Measurements from ENCODE around the gene MYMK. TPM values are rescaled to one million over a fixed set of nuclear protein-coding genes. Genes with fewer than 3 reads are reported as not detected.

MYMK gene
- total RNA-seq, 2 donors from 2014 or later = not detected

DNA sequence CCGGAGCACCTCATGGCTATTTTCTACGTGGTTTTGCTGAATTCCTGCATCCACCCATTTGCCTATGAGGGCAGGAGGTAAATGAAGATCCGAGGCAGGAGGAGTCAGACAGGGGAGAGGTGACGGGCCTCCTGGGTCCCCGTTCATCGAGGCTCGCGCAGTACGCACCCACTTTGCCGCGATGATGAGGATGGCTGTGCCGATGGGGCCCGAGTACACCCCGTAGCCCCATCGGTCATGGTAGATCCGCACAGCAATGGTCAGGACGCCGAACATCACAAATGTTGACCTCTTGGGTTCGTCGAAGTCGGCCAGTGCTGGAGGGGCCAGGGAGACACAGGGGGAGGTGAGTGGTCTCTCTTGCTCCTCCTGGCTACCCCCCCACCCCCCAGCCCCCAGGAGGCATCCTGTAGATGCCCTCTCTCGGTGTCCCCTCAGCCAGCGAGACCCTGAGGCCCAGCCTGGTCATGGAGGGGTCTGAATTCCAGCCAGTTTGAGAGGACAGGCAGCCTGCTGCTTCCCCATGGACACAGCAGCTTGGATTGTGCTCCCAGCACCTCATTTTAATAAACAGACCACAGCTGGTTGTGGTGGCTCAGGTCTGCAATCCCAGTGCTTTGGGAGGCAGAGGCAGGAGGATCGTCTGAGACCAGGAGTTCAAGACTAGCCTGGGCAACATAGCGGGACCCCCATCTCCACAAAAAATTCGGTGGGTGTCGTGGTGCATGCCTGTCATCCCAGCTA is 5.9 kb downstream of the MYMK start:
- Histone ChIP-seq H3K36me3 (replicated peaks in 1 of 2; ENCODE audit: insufficient read depth in 1 of 2, low read depth in 2 of 2) (no peaks in the 10 kb centered on the region), H3K9me3 (no peaks in the 10 kb centered on the region), H3K4me3 (no peak overlapping the region), H3K4me1 (peaks cover 26% of the 10 kb centered on the region), H3K27me3 (no peaks in the 10 kb centered on the region), H3K27ac (no peak overlapping the region)
- DNase-seq = no peak
- no peak for ATAC-seq
- TF ChIP-seq POLR2A (IDR thresholded peaks at IDR 0.05) = no peak
- no peak for TF ChIP-seq CTCF (IDR thresholded peaks at IDR 0.05)
- WGBS, 2 donors = 76 to 89% methylated on average over 11 to 27 of the region's 27 CpGs
- intact Hi-C loops (cut with DNase I) = no loop called here

- DNase-seq = no peak
- no peaks in the 10 kb centered on the region for H3K9me3 ChIP-seq
- no peaks in the 10 kb centered on the region for H3K36me3 ChIP-seq (replicated peaks in 1 of 2; ENCODE audit: insufficient read depth in 1 of 2, low read depth in 2 of 2)
- H3K27me3 ChIP-seq = no peaks in the 10 kb centered on the region
- 55 to 70% methylated on average over 2 to 5 of the region's 5 CpGs for WGBS, 2 donors
- no peak overlapping the region for H3K27ac ChIP-seq
- H3K4me1 ChIP-seq = peaks cover 26% of the 10 kb centered on the region
- H3K4me3 ChIP-seq = no peak overlapping the region
- no peak for TF ChIP-seq POLR2A (IDR thresholded peaks at IDR 0.05)
- TF ChIP-seq CTCF (IDR thresholded peaks at IDR 0.05) = no peak
- no peak for ATAC-seq
- intact Hi-C loops (cut with DNase I) = no loop called here
These were observed 6.6 kb downstream of the MYMK start for GRCh38 chr9:133518200-133518599.

GRCh38 chr9:133517711-133518110 is 7.0 kb downstream of the MYMK start:
- no peak overlapping the region for H3K4me3 ChIP-seq
- peaks cover 26% of the 10 kb centered on the region for H3K4me1 ChIP-seq
- no peak for TF ChIP-seq CTCF (IDR thresholded peaks at IDR 0.05)
- TF ChIP-seq POLR2A (IDR thresholded peaks at IDR 0.05) = no peak
- no peaks in the 10 kb centered on the region for H3K27me3 ChIP-seq
- no peaks in the 10 kb centered on the region for H3K36me3 ChIP-seq (replicated peaks in 1 of 2; ENCODE audit: insufficient read depth in 1 of 2, low read depth in 2 of 2)
- no peak for DNase-seq
- no peak overlapping the region for H3K27ac ChIP-seq
- ATAC-seq = no peak
- WGBS, 2 donors = 77% methylated on average over 5 to 8 of the region's 8 CpGs
- intact Hi-C loops (cut with DNase I) = no loop called here
- no peaks in the 10 kb centered on the region for H3K9me3 ChIP-seq

- H3K4me1 ChIP-seq = peaks cover 19% of the 10 kb centered on the region
- no peak for ATAC-seq
- H3K4me3 ChIP-seq = no peak overlapping the region
- DNase-seq = no peak
- WGBS, 2 donors = 88 to 91% methylated on average over 3 to 9 of the region's 9 CpGs
- no peaks in the 10 kb centered on the region for H3K36me3 ChIP-seq (replicated peaks in 1 of 2; ENCODE audit: insufficient read depth in 1 of 2, low read depth in 2 of 2)
- no peaks in the 10 kb centered on the region for H3K9me3 ChIP-seq
- no peak overlapping the region for H3K27ac ChIP-seq
- intact Hi-C loops (cut with DNase I) = no loop called here
- TF ChIP-seq CTCF (IDR thresholded peaks at IDR 0.05) (no peak), POLR2A (IDR thresholded peaks at IDR 0.05) (no peak)
- no peaks in the 10 kb centered on the region for H3K27me3 ChIP-seq
These were observed 7.8 kb downstream of the MYMK start for GRCh38 chr9:133516961-133517350.
